Measurements from ENCODE around the gene EIF3K. TPM values are rescaled to one million over a fixed set of nuclear protein-coding genes. Genes with fewer than 3 reads are reported as not detected.

EIF3K gene
- total and polyA plus RNA-seq, 2 of the 8 experiments (the other 6 are each of a cell fraction or from before 2014, with no cell fraction given): 329 to 937 TPM

DNA sequence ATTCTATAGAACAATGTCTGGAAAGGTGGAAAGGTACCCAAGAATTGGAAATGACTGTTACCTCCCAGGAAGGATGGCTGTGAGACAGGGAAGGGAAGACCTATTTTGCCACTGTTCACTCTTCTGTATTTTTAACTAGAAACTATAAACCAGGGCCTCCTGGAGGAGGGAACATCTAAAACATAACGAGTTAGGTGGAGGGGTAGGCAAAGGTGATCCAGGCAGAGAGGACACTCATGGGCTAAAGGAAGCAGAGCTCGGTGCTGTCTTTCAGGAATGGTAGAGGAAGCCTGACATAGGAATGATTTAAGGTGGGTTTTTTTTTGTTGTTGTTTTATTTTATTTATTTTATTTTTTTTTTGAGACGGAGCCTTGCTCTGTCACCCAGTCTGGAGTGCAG, 5.8 kb downstream of the EIF3K start (continued):
- no peak for TF ChIP-seq KDM4A (IDR thresholded peaks at IDR 0.05; ENCODE audit: low read depth, low read length, severe bottlenecking)
- TF ChIP-seq, protein P1, sequence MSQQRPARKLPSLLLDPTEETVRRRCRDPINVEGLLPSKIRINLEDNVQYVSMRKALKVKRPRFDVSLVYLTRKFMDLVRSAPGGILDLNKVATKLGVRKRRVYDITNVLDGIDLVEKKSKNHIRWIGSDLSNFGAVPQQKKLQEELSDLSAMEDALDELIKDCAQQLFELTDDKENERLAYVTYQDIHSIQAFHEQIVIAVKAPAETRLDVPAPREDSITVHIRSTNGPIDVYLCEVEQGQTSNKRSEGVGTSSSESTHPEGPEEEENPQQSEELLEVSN (IDR thresholded peaks at IDR 0.05): no peak
- TF ChIP-seq BRCA1 (IDR thresholded peaks at IDR 0.05; ENCODE audit: low read depth, low read length): no peak
- no peak for TF ChIP-seq POLR2AphosphoS5 (IDR thresholded peaks at IDR 0.05; ENCODE audit: low read depth, low read length)

Measured in H1 (cell line).